Measurements from ENCODE around the gene CPSF7.
"Not testable (repeated sequence)": the region's sequence is repeated elsewhere in the genome, so short reads cannot be mapped to it uniquely, and the experiment has no call there.

The CPSF7 gene

GRCh38 chr11:61437496-61437895 lies 7.7 kb upstream of the CPSF7 start:
- DNase-seq = no peak

- not testable (repeated sequence) for DNase-seq
These were observed 1.1 kb upstream of the CPSF7 start for GRCh38 chr11:61430839-61431238.

GRCh38 chr11:61429346-61429690 lies 457 bp downstream of the CPSF7 start:
- DNase-seq = peak; percentile 86

GRCh38 chr11:61425367-61426131 lies 4.2 kb downstream of the CPSF7 start:
- no peak for DNase-seq

DNA sequence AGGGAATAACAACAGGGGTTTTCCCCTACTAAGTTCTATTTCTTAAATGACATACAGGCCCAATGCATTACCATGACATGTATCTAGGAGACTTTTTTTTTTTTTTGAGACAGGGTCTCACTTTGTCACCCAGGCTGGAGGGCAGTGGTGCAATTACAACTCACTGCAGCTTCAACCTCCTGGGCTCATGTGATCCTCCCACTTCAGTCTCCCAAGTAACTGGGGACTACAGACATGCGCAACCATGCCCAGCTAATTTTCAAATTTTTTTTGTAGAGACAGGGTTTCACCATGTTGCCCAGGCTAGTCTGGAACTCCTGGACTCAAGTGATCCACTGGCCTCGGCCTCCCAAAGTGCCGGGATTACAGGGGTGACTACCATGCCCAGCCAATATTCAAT lies 7.5 kb downstream of the CPSF7 start:
- DNase-seq = no peak

GRCh38 chr11:61418136-61418535 lies 11.6 kb downstream of the CPSF7 start:
- no peak for DNase-seq

- no peak for DNase-seq
These were observed 12.1 kb downstream of the CPSF7 start for GRCh38 chr11:61417670-61418069.

GRCh38 chr11:61416941-61417340 lies 12.8 kb downstream of the CPSF7 start:
- no peak for DNase-seq

DNA sequence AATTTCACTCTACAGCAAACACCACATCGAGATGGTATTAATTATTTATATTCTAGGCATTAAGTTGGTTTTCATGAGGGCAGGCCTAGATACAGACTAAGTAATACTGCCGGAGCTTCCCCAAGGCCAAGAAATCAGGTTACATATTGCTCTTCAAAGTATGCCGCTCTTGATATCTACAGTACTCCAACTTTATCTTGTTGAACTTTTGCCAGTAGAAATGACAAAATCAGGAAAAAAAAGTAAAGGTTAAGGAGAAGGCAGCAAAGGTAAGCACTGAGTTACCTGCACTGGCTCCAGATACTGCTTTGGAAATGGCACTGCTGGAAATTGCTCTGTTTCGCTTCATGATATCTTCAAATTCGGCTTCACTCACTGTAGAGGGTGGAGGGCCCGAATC lies 14.4 kb downstream of the CPSF7 start:
- no peak for DNase-seq

GRCh38 chr11:61414547-61414946 lies 15.2 kb downstream of the CPSF7 start:
- DNase-seq = no peak

- DNase-seq = no peak
These were observed 16.3 kb downstream of the CPSF7 start for GRCh38 chr11:61413496-61413895.

DNA sequence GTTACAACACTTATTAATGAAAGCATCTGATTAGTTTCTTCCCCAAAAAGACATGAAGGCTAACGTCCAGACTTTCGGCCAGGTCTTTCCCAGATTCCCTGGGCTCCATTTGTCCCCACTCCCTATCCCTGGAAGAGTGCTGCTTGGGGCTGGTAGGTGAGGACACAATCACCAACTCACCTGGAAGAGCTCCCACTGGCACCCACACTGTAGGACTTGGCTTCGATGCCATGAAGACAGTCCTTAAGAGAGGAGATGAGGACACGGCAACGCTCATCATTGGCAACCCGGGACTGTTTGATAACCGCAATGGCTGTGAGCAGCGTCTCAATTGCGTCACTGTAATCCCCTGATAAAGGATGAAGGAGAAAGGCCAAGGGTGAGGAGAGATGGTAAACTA lies 18.2 kb downstream of the CPSF7 start:
- no peak for DNase-seq

DNA sequence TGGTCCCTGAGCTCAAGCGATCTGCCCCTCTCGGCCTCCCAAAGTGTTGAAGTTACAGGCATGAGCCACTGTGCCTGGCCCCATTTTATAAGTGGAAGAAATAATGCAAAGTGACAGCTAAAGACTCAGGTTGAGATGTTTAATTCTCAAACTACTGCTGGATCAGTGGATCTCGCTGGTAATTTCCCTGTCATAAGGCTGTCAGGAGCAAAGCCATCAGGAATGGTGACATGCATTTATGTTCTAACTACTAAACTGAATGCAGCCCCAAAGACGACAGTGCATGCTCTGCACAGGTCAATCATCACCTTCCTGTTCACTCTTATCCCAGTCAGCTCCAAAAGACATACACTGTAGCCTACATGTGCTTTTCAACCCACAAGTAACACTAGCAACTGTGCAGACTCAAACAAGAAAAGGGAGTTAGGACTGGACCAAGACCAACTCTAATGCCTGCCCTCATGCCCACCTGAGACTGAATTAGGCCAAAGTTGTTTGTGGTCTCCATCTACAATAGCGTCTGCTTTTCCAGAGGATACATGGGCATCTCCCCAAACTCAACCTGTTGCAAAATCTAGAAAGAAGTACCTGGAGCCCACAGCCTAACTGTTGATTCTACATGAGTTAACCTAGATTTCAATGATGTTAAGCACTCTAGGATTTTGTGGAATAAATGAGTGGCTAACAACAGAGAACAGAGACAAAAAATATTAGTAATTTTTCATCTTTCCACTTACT lies 22.6 kb downstream of the CPSF7 start:
- DNase-seq = no peak

GRCh38 chr11:61406067-61406466 lies 23.7 kb downstream of the CPSF7 start:
- no peak for DNase-seq

GRCh38 chr11:61404641-61405040 lies 25.1 kb downstream of the CPSF7 start:
- no peak for DNase-seq

DNA sequence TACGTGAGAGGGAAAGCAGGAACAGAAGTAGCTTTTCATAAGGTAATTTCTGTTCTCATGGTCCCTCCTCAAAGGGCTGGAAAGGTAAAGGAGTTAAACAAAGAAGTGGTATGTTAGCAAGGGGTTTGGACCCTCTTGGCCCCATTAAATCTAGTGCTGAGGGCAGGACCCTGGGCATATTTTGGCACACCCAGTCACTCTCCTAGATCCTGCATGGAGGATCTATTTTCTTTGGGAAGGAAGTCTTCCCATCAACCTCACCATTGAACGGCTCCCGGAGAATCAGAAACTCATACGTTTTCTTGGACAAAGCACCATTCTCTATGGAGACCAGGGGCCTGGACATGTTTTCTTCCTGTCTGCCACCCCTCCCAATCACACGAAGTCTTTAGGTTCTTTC lies 25.7 kb downstream of the CPSF7 start:
- DNase-seq = no peak

- no peak for DNase-seq
These were observed 26.1 kb downstream of the CPSF7 start for GRCh38 chr11:61403658-61404057.

DNA sequence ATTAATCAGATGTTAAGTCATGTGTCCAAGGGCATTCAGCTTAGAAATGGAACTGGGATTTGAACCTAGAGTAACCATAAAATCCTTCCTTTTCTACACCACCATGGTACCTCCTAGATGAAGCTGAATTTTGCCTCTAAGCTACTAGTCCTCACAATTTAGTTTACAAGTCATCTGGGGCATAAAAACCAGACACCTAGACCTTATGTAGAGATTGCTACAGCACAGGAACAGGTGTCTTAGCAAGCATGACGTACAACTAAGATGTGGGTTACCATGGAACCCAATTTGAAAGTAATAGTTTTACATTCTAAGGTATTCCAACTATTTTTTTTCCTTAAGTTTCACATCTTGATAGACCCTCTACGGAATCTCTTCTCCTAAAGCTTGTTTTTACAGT lies 28.2 kb downstream of the CPSF7 start:
- no peak for DNase-seq

GRCh38 chr11:61401173-61401572 lies 28.6 kb downstream of the CPSF7 start:
- no peak for DNase-seq

DNA sequence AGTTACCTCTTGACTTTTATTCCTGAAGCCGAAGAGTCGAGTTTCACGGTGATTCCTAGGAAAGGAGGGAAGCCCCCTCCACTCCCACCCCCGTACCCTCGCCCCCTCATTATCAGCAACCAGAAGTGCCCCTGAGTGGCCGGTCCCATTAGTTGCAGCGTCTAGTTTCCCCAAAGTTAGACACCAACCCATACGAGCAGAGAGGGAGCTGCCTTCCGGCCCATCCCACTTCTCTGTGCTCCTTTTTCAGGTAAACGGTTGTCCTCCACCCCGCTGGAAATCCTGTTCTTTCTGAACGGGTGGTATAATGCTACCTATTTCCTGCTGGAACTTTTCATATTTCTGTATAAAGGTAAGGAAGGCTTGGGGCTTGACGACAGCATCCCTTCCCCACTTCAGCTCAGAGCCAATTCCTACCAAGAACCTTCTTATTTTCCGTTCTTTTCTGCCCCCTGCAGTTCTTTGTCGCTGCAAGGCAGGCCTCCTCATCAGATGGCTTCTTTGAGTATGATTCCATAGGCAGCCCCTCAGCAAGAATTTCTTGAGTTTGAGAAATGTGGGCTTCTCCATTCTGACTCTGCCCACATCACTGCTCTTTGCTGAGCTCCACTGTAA lies 36.7 kb downstream of the CPSF7 start:
- no peak for DNase-seq

- DNase-seq = no peak
These were observed 39.6 kb downstream of the CPSF7 start for GRCh38 chr11:61390161-61390560.

GRCh38 chr11:61384271-61385242 lies 45.2 kb downstream of the CPSF7 start:
- DNase-seq = no peak

DNA sequence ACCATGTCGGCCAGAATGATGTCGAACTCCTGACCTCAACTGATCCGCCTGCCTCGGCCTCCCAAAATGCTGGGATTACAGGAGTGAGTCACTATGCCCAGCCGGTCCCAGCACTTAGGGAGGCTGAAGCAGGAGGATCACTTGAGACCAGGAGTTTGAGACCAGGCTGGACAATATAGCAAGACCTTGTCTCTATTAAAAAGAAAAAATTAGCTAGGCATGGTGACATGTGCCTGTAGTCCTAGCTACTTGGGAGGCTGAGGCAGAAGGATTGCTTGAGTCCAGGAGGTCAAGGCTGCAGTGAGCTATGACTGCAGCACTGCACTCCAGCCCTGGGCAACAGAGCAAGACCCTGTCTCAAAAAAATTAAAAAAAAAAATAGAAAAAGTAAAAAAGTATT lies 45.9 kb downstream of the CPSF7 start:
- DNase-seq = not testable (repeated sequence)

All from right hindlimb (tissue), 1 donor.